ENCODE measurements around the gene C19orf81. TPM values are rescaled to one million over a fixed set of nuclear protein-coding genes. Genes with fewer than 3 reads are reported as not detected.

Gene C19orf81
- total and polyA plus RNA-seq, 12 donors: 2.4 to 39.6 (median 6.4) TPM; not detected in 3

DNA sequence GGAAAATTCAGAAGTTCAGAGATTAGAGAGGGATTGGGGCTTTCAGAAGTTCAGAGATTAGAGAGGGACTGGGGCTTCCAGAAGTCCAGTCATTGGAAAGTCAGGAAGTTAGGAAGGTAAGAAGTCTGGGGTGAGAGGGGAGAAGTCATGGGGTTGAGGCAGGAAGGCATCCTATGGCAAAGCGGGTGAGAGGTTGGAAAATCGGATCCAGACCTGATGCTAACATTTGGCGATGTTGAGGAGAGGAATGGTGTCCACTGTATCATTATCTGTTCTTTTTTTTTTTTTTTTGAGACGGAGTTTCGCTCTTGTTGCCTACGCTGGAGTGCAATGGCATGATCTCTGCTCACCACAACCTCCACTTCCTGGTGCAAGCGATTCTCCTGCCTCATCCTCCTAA lies 20.7 kb upstream of the C19orf81 start:
- Histone ChIP-seq H3K4me3 (no peak overlapping the region), H3K9me3 (replicated peaks in 1 of 3) (no peaks in the 10 kb centered on the region), H3K27ac (no peak overlapping the region), H3K27me3 (no peaks in the 10 kb centered on the region), H3K4me1 (replicated peaks in 1 of 2) (no peaks in the 10 kb centered on the region), H3K36me3 (replicated peaks in 1 of 2) (no peaks in the 10 kb centered on the region)
- 78 to 88% (median 86%) methylated on average over 7 of the region's 7 CpGs for WGBS, 4 donors
- no peak for TF ChIP-seq CTCF (IDR thresholded peaks at IDR 0.05)
- no peak for TF ChIP-seq POLR2A (IDR thresholded peaks at IDR 0.05)
- intact Hi-C loops (cut with DNase I): no loop called here
- DNase-seq: no peak

DNA sequence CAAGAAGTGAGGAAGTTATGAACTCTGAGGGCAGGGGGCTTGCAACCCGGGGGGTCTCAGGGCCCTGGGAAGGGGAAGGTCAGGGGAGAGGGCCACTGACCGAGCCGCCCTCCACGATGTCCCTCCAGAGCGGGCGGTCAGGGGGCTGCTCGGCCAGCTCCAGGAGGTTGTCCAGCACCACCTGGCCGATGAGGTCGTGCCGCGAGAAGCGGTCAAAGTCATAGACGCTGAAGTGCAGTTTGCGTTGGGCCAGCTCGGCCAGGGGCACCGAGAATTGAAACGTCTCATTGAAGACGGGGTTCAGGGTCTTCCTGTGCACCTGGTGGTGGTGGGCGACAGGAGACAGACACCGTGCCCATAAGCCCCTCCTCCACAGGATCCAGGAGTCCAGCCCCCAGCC lies 20.1 kb upstream of the C19orf81 start:
- H3K27me3 ChIP-seq: no peaks in the 10 kb centered on the region
- WGBS, 4 donors: 77 to 83% (median 78%) methylated on average over 12 to 20 of the region's 20 CpGs
- no peaks in the 10 kb centered on the region for H3K4me1 ChIP-seq (replicated peaks in 1 of 2)
- DNase-seq: no peak
- no peaks in the 10 kb centered on the region for H3K36me3 ChIP-seq (replicated peaks in 1 of 2)
- TF ChIP-seq POLR2A (IDR thresholded peaks at IDR 0.05) (no peak), CTCF (IDR thresholded peaks at IDR 0.05) (no peak)
- H3K9me3 ChIP-seq (replicated peaks in 1 of 3): no peaks in the 10 kb centered on the region
- intact Hi-C loops (cut with DNase I): no loop called here
- no peak overlapping the region for H3K4me3 ChIP-seq
- no peak overlapping the region for H3K27ac ChIP-seq

DNA sequence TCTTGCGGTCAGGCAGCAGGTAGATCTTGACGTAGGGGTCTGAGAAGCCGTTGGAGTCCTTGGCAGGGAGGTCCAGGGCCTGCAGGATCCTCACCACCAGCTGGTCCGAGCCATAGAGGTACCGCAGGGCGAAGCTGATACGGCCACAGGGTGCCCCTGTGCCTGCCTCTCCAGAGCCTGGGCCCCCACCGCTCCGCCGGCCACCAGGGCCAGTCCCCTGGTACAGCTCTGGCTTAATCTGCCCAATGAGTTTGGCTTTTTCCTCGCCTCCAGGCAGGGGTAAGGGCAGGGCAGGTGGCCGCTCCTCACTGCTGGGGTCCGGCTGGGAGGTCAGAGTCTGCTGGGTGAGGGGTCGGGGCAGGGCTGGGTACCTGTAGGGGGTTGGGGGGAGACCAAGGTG lies 19.4 kb upstream of the C19orf81 start:
- Histone ChIP-seq H3K27me3 (no peaks in the 10 kb centered on the region), H3K4me3 (no peak overlapping the region), H3K4me1 (replicated peaks in 1 of 2) (no peaks in the 10 kb centered on the region), H3K27ac (no peak overlapping the region), H3K36me3 (replicated peaks in 1 of 2) (no peaks in the 10 kb centered on the region), H3K9me3 (replicated peaks in 1 of 3) (no peaks in the 10 kb centered on the region)
- TF ChIP-seq POLR2A (IDR thresholded peaks at IDR 0.05) (no peak), CTCF (IDR thresholded peaks at IDR 0.05) (no peak)
- DNase-seq: no peak
- WGBS, 4 donors: 74 to 77% methylated on average over 14 of the region's 14 CpGs; no CpG with 5 or more reads in 2 of the 4 donors
- intact Hi-C loops (cut with DNase I): no loop called here

GRCh38 chr19:50632151-50632835 lies 17.0 kb upstream of the C19orf81 start:
- Histone ChIP-seq H3K4me1 (replicated peaks in 1 of 2) (no peaks in the 10 kb centered on the region), H3K27ac (no peak overlapping the region), H3K27me3 (no peaks in the 10 kb centered on the region), H3K9me3 (replicated peaks in 1 of 3) (no peaks in the 10 kb centered on the region), H3K4me3 (no peak overlapping the region), H3K36me3 (replicated peaks in 1 of 2) (no peaks in the 10 kb centered on the region)
- DNase-seq: no peak
- intact Hi-C loops (cut with DNase I): no loop called here
- 67 to 81% (median 74%) methylated on average over 7 to 20 of the region's 20 CpGs for WGBS, 4 donors
- TF ChIP-seq CTCF (IDR thresholded peaks at IDR 0.05) (no peak), POLR2A (IDR thresholded peaks at IDR 0.05) (no peak)

All from adrenal gland (tissue), 12 donors.